NCI-H146 treated with DMSO at 0.1 percent for 48 hours (cell line): ENCODE data around the gene REL.
"Not testable (repeated sequence)": the region's sequence is repeated elsewhere in the genome, so short reads cannot be mapped to it uniquely, and the experiment has no call there.

Experiments used
- DNase-seq: peaks from one replicate; lab custom pipeline; 2025; ENCODE audit not compliant: unreplicated experiment; lab: John Stamatoyannopoulos, UW

The REL gene

DNA sequence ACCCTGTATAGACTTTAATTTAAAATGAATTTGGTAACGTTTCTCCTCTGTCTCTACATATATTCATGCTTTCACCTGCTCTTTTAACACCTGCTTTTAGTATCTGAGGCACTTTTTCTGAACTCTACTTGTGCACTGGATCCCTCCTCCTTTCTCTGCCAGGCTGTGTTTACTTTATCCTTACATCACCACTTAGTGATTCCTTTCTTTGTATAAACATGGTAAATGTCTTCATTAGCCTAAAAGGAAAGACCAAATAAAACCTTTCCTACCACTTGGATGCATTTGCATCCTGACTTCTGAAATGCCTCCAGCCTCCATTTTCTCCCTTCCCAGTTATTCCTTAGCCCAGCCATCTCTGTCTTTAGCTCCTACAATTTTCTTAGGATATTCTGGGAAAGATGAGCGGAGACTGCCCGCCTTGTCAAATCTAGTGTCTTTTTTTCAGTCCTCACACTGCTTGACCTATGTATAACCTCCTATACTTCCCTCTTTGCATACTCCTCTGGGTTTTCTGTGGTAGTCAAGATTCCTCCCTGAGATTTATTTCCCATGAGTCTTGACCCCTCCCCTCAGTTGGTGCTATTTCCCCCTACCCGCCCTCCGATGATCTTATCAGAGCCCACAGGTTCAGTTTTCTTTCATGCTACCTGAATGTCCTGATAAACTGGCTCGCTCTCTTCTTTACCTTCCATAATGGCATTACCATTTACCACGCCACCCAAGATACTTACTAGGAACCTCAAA is 44.8 kb downstream of the REL start:
- DNase-seq = peak; percentile 9

DNA sequence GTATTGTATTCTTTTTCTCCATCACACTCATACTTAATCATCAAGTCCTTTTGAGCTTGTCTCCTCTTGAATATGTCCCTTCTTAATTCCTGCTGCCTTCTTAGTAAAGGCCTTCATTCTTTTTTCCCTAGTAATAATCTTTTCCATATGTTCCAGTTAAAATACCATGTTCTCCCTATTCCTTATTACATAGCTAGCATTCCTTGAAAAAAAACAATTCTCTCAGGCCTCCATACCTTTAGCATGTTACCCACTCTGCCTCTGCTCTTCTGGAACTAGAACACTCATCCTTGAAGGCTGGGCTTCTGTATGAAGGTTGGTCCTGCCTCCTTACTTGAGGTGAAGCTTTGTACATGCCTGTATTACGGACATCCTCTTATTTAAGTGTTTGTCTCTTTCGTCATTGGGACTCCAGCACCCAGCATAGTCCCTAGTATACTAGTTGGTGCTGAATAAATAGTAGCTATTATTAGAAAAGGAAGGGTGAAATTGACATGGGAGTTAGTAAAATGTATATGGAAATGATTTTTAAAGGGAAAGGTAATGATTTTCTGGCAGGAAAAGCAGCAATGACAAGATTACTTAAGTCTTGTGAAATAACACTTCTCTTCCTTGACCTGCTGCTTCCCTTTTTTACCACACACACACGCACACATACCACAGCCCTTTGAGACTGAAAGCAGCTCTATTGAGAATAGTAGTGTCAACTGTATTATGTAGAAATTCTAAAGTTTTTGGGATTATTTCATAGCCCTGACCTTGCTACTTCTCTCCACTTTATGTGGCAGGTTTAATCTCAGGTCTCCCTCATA is 45.6 kb downstream of the REL start:
- no peak for DNase-seq

- not testable (repeated sequence) for DNase-seq
These were observed 50.7 kb downstream of the REL start for GRCh38 chr2:60932061-60932460.

- no peak for DNase-seq
These were observed 51.6 kb downstream of the REL start for GRCh38 chr2:60932954-60933353.

DNA sequence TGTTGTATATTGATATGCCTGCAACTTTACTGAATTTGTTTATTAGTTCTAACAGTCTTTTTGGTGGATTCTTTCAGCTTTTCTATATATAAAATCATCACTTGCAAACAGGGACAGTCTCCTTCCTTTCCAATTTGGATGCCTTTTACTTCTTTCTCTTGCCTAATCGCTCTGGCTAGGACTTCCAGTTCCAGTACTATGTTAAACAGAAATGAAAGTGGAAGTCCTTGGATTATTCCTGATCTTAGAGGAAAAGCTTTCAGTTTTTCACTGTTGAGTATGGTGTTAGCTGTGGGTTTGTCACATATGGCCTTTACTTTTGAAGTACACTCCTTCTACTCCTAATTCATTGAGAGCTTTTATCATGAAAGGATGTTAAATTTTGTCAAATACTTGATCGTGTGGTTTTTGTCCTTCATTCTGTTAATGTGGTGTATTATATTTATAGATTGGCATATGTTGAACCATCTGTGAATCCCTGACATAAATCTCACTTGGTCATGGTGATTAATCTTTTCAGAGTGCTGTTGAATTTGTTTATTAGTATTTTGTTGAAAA is 52.9 kb downstream of the REL start:
- no peak for DNase-seq

DNA sequence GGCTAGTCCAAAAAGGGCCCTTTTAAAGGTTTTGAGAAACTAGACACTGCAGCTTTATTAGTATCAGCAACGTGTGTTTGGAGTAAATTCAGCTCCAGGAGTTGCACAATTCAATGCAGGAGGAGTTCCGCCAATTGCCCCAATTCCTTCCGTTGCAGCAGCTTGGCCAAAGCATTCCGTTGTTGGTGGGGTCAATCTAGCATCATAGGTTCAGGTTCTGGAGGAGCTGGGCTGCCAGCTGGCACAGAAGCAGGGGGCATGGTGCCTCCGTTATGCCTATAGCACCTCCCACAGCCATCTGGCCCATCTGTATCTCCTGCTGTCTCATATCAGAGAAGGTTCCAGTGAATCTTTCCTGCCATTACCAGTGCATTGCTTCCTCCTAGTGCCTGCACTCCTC is 55.4 kb downstream of the REL start:
- no peak for DNase-seq

- no peak for DNase-seq
These were observed 56.9 kb downstream of the REL start for GRCh38 chr2:60938301-60938700.

DNA sequence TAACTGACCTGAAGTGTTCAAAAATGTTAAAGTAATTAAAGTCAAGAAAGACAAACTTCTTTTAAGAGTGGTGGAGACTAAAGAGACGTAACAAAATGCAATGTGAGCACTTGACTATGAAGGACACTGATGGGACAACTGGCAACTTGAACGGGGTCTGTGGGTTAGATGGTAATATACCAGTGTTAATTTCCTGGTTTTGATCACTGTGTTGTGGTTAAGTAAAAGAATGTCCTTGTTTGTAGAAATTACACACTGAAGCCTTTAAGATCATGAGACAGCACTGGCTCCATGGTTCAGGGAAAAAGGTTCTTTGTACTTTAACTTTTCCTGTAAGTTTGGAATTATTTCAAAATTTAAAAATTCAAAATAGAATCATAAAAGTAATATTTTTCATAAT is 58.2 kb downstream of the REL start:
- DNase-seq = no peak

- no peak for DNase-seq
These were observed 64.0 kb downstream of the REL start for GRCh38 chr2:60945341-60945740.

DNA sequence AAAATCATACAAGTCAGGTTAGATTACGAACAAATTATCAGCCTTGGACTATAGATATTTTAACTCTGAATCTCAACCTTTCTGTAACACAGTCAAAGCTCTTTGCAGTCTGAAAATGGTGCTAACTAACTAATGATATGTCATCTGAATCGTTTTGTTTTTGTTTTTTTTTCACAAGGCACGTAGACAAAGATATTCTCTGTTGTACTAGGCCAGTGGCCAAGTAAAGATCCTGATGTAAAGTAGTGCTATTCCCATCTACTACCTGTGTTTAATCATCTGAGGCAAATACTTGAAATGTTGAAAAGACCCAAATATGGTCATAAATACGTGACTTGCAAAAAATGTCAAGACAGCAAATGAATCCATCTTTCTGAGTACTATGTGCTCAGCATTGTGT is 65.7 kb downstream of the REL start:
- no peak for DNase-seq

GRCh38 chr2:60948161-60948560 is 66.8 kb downstream of the REL start:
- no peak for DNase-seq

- DNase-seq = no peak
These were observed 67.7 kb downstream of the REL start for GRCh38 chr2:60948926-60949579.

GRCh38 chr2:60954139-60954538 is 72.8 kb downstream of the REL start:
- no peak for DNase-seq

DNA sequence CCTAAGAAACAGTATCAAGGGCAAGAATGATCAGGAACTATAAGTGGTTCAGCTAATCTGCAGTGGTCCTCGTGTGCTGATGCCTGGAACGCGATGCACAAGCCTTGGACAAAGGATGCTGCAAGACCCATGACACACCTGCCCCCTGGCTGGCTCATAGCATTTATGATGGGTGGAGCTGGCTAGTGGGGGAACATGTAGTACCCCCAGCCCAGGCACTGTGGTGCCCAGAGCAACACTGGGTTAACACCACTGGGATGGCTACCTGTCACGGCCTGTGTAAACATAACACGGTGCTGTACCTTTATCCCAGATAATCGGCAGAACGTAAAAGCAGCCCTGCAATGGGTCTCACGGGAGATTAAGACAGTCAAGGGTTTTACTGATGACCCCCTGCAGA is 75.8 kb downstream of the REL start:
- DNase-seq = no peak

DNA sequence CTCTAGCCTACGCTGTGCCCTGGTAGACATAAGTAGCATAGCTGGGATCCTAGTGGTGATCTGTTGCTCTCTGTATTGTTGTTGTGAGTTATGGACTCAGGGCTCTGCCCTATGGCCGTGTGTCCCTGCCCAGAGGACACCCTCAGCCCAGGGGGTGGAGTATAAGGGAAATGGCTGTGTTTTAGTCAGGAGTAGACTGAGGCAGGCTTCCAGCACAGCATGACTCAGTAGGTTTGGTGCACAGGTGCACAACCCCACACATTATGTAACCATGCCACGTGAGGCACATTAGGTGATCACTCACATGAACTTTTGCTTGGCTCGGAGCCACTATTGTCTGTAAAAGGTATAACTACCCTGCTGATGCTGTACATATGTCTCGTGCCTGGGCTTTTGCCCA is 76.3 kb downstream of the REL start:
- DNase-seq = no peak

- DNase-seq = no peak
These were observed 77.0 kb downstream of the REL start for GRCh38 chr2:60958361-60958760.

DNA sequence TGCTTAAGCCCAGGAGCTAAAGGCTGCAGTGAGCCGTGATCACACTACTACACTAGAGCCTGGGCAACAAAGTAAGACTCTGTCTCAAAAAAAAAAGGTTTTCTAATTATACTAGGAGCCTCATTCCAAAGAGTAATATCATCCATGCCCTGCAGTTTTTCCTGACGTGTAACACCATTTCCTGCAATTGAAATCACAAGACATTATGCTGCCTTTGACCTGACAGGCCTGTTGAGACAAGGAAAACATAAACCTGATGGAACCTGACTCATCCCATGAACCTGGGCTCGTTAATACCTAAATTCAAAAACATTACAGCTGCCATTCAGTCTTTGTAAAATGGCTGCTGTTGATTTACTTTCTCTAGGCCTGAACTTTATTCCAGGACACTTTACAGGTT is 77.4 kb downstream of the REL start:
- no peak for DNase-seq

DNA sequence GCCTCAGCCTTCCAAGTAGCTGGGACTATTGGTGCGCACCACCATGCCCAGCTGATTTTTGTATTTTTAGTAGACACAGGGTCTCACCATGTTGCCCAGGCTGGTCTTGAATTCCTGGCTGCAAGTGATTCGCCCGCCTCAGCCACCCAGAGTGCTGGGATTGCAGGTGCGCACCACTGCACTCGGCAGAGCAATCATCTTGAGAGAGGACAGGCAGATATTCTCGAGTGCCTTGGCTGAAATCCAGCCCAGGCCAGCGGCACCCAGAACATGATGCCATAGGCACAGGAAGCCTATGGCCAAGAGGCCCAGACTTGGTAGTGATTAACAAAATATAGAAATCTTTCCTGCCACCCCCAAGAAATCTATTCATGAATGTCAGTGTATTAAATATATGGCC is 78.1 kb downstream of the REL start:
- DNase-seq = no peak

GRCh38 chr2:60960706-60961105 is 79.3 kb downstream of the REL start:
- no peak for DNase-seq

DNA sequence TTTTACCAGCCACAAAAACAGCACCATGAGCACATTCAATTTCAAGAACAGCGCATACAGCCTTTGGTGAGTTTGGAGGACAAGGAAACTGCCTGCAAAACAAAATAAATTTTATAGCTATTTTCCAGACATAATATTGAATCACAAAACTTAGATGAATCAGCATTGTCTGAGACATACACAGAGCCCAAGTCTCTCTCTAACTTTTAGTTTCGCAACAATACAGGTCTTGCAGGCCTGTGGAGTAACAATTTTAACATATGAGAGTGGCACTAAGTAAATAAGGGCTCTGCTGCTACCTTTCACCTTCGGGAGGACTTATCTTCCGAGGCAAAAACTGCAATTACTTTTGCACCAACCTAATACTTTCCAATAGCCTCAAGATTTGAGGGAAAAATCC is 80.1 kb downstream of the REL start:
- DNase-seq = no peak

- no peak for DNase-seq
These were observed 81.2 kb downstream of the REL start for GRCh38 chr2:60962528-60962927.

- DNase-seq = no peak
These were observed 81.8 kb downstream of the REL start for GRCh38 chr2:60963190-60963589.
